Cardiac muscle cell (in vitro differentiated cells and primary cell): ENCODE measurements around the gene OXGR1. TPM values are rescaled to one million over a fixed set of nuclear protein-coding genes. Genes with fewer than 3 reads are reported as not detected.
A peak's percentile ranks its signal among the peaks of the same experiment; 100 is the strongest.

ENCODE experiments used
- DNase-seq, 2 donors: peaks; one replicate each; pipeline versions ENCODE4 v3.0.0 to v3.0.0-alpha.2; 2010 to 2017; ENCODE audit warnings: low read depth in 1 of 2, low spot score in 1 of 2
- H3K27ac ChIP-seq: fragments of 200-600 bp; sonication (generic); 2 replicates; pipeline ENCODE4 v1.5.1; 2016
- H3K27me3 ChIP-seq: fragments of 200-600 bp; sonication (generic); 2 replicates; pipeline ENCODE4 v1.6.0; 2016; ENCODE audit warnings: control low read depth
- H3K36me3 ChIP-seq: fragments of 200-600 bp; sonication (generic); 2 replicates; pipeline ENCODE4 v1.5.1; 2016; ENCODE audit warnings: control low read depth
- H3K4me1 ChIP-seq: fragments of 200-600 bp; sonication (generic); 2 replicates; pipeline ENCODE4 v1.8.1; 2017; ENCODE audit warnings: low read depth, mild to moderate bottlenecking, mixed run types
- H3K4me3 ChIP-seq: fragments of 200-600 bp; sonication (generic); 2 replicates; pipeline ENCODE4 v1.5.1; 2016; ENCODE audit warnings: mild to moderate bottlenecking
- H3K9me3 ChIP-seq: fragments of 200-600 bp; sonication (generic); 2 replicates; pipeline ENCODE4 v1.5.1; 2017; ENCODE audit warnings: low read depth, mild to moderate bottlenecking, control low read depth
- polyA plus RNA-seq: library from polyadenylated mRNA; unstranded; fragments of >200 nt; fragmentation: Nextera tagmentation; extraction: Ambion mirVana; gene quantifications from 2 replicates; pipeline ENCODE4 v1.2.1, GENCODE V29; 2016
- total RNA-seq: library from RNA; depleted of rRNA; stranded (reverse); fragments of >200 nt; gene quantifications from 2 replicates; pipeline ENCODE4 v1.2.3, GENCODE V29; 2016
- TF ChIP-seq, protein P1 (sequence below): IDR thresholded peaks from 2 replicates; pipeline ENCODE4 v1.5.1; 2012; ENCODE audit warnings: low read depth, mild to moderate bottlenecking, low read length

Gene OXGR1
- total and polyA plus RNA-seq, 2 experiments from 2014 or later, result not detected

- H3K9me3 ChIP-seq, result no peaks in the 10 kb centered on the region
- DNase-seq, result no peak
These were observed 25.0 kb upstream of the OXGR1 start for GRCh38 chr13:97019236-97019635.

DNA sequence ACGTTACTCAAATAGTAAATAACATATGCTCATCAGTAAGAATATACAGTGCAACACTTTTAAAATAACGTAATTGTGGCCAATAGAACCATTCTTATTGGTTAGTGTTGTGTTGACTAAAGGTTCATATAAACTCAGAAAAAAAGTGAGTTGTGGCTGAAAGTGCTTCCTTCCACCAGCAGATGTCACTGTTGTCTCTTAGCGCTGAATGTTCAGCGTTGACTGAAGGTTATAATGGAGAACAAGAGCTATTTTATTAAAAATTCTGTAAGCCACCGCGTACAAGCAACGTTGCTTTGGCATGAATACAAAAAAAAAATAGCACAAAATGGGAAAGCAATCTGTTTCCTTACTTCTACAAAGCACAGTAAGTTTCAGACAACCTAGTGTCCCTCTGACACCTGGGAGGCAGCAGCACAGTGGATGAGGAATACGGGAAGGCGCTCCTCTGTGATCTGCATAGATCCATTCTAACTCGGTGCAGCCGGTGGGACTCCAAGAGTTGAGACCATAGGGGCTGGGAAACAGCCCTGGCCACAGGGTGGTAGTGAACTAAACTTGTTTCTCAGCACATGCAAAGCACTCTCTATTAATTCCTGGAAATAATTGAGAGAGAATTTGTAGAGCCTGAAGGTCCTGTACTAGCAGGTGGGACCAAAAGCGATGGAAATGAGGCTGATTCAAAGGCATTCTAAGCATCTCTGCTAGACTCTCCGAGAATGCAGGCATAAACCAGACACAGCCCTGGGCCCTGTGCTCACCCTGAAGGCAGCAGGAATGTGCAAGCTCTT is 23.9 kb upstream of the OXGR1 start:
- Histone ChIP-seq H3K27me3 (no peaks in the 10 kb centered on the region), H3K4me1 (no peaks in the 10 kb centered on the region), H3K4me3 (peak overlapping the region; percentile 4), H3K9me3 (no peaks in the 10 kb centered on the region), H3K36me3 (no peaks in the 10 kb centered on the region), H3K27ac (no peak overlapping the region)
- TF ChIP-seq, protein P1, sequence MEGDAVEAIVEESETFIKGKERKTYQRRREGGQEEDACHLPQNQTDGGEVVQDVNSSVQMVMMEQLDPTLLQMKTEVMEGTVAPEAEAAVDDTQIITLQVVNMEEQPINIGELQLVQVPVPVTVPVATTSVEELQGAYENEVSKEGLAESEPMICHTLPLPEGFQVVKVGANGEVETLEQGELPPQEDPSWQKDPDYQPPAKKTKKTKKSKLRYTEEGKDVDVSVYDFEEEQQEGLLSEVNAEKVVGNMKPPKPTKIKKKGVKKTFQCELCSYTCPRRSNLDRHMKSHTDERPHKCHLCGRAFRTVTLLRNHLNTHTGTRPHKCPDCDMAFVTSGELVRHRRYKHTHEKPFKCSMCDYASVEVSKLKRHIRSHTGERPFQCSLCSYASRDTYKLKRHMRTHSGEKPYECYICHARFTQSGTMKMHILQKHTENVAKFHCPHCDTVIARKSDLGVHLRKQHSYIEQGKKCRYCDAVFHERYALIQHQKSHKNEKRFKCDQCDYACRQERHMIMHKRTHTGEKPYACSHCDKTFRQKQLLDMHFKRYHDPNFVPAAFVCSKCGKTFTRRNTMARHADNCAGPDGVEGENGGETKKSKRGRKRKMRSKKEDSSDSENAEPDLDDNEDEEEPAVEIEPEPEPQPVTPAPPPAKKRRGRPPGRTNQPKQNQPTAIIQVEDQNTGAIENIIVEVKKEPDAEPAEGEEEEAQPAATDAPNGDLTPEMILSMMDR, result peak; percentile 92
- peak; percentile 68 to 75 for DNase-seq

More at GRCh38 chr13:97019236-97019635, 25.0 kb upstream of the OXGR1 start:
- no peak overlapping the region for H3K27ac ChIP-seq
- H3K4me1 ChIP-seq, result no peaks in the 10 kb centered on the region
- TF ChIP-seq, protein P1, result no peak
- no peaks in the 10 kb centered on the region for H3K27me3 ChIP-seq
- H3K36me3 ChIP-seq, result no peaks in the 10 kb centered on the region
- no peak overlapping the region for H3K4me3 ChIP-seq

- Histone ChIP-seq H3K4me1 (no peaks in the 10 kb centered on the region), H3K27me3 (no peaks in the 10 kb centered on the region), H3K27ac (no peak overlapping the region), H3K9me3 (no peaks in the 10 kb centered on the region), H3K36me3 (no peaks in the 10 kb centered on the region), H3K4me3 (no peak overlapping the region)
- TF ChIP-seq, protein P1, result no peak
- DNase-seq, result no peak
These were observed 23.0 kb upstream of the OXGR1 start for GRCh38 chr13:97017322-97017721.

- Histone ChIP-seq H3K27ac (no peak overlapping the region), H3K4me3 (no peak overlapping the region), H3K9me3 (no peaks in the 10 kb centered on the region), H3K4me1 (no peaks in the 10 kb centered on the region), H3K36me3 (no peaks in the 10 kb centered on the region), H3K27me3 (no peaks in the 10 kb centered on the region)
- no peak for DNase-seq
- TF ChIP-seq, protein P1, result no peak
These were observed 21.5 kb upstream of the OXGR1 start for GRCh38 chr13:97015661-97016350.

- no peak overlapping the region for H3K27ac ChIP-seq
- H3K9me3 ChIP-seq, result no peaks in the 10 kb centered on the region
- H3K4me1 ChIP-seq, result no peaks in the 10 kb centered on the region
- no peaks in the 10 kb centered on the region for H3K36me3 ChIP-seq
- no peak overlapping the region for H3K4me3 ChIP-seq
- no peak for DNase-seq
- TF ChIP-seq, protein P1, result no peak
- no peaks in the 10 kb centered on the region for H3K27me3 ChIP-seq
These were observed 18.2 kb upstream of the OXGR1 start for GRCh38 chr13:97012251-97013048.
